HG03025 (cell line): ENCODE measurements around the gene CCL7.

Experiments used
- ATAC-seq: cut with Tn5 transposase; IDR thresholded peaks from one replicate; pipeline ENCODE4 v1.9.1; 2021; ENCODE audit warnings: mild to moderate bottlenecking, moderate library complexity; ENCODE audit not compliant: unreplicated experiment, low FRiP score

Gene CCL7

GRCh38 chr17:34283571-34283970 lies 13.6 kb downstream of the CCL7 start:
- no peak for ATAC-seq

- ATAC-seq, result no peak
Observed at GRCh38 chr17:34285286-34285792, 15.3 kb downstream of the CCL7 start, which contains the start of gene CCL11. TSS of gene CCL11 (plus strand) at chr17:34285742. CDS start at chr17:34285809, 67 bp downstream.

DNA sequence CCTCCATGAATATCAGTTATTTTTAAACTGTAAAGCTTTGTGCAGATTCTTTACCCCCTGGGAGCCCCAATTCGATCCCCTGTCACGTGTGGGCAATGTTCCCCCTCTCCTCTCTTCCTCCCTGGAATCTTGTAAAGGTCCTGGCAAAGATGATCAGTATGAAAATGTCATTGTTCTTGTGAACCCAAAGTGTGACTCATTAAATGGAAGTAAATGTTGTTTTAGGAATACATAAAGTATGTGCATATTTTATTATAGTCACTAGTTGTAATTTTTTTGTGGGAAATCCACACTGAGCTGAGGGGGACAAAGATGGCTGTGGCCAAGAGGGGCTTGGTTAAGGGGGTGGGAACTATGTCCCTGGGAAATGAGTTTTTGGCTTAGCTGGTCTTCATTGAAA lies 17.9 kb downstream of the CCL7 start:
- ATAC-seq, result no peak

DNA sequence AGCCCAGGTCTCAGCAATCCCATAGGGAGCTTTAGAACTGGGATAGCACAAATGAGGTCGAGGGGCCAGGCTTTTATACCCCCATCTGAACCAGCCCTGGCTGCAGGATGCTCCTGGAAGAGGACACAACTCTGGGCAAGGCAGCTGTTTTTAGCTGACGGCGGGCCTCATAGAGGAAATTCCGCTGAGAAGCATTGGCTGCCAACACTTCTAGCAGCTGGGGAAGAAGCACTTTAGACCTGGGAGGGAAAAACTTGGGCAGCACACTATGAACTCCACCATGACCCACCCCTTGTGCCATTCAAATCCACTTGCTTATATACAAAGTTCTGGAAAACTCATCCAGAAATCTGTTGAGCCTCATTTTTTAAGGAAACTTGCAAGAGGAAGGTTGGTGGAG lies 20.6 kb downstream of the CCL7 start:
- no peak for ATAC-seq

GRCh38 chr17:34291721-34292348 lies 21.8 kb downstream of the CCL7 start:
- ATAC-seq, result no peak

GRCh38 chr17:34299027-34299426 lies 29.0 kb downstream of the CCL7 start:
- ATAC-seq, result no peak

DNA sequence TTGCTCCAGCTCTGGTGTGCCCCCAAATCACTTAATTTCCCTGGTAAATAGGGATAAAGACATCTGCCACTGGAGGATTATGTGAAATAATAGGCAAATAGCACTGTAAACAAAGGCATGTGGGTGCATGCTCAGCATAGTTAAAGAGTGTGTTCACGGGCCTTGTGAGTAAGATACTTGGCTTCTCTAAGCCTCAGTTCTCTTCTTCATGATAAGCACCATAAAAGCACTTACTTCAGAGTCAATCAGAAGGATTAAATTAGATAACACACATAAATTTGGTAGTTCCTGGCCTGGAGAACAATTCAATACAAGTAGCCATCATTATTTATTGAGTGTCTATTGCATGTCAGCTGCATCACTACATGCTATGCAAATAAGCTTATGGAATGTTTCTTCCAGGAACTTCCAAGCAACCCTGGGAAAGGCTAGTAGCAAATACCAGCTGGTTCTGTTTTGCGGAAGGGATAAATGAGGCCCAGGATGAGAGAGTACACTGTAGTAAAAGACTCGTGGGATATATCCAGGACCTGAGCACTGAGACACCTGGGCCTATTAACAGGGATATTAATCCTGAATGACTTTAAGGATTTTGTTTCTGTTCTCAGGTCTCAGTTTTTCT lies 30.0 kb downstream of the CCL7 start:
- no peak for ATAC-seq

DNA sequence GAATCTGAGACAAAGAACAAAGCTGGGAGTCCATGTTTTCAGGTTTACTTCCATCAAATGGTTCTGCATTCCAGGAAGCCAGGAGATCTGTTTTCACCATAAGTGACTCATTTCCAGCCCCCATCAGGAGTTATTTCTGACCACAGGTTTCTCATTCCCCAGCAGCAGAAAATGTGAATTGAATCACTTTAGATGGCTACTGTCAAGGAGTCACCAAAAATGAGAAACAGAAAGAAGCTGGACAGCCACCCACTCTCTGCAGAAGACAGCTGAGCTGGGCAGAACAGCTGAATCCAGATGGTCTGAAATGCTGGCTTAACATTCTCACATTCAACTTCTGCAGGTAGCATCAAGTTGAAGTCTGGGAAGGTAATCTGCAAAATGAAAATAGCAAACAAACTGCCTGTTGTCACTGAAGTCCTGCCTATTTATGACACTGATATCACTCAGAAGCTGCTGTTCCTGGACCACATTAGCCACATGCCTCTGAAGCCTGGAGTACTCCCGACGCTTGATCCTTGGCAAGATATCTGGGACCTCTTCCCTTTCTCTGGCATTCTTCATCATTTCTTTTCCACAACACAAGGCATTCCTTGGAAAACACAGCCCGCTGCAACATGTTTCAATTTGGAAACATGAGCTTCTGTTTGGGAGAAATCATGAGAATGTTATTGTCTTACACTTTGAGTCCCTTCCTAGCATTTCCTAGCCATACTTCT lies 30.8 kb downstream of the CCL7 start:
- ATAC-seq, result no peak

DNA sequence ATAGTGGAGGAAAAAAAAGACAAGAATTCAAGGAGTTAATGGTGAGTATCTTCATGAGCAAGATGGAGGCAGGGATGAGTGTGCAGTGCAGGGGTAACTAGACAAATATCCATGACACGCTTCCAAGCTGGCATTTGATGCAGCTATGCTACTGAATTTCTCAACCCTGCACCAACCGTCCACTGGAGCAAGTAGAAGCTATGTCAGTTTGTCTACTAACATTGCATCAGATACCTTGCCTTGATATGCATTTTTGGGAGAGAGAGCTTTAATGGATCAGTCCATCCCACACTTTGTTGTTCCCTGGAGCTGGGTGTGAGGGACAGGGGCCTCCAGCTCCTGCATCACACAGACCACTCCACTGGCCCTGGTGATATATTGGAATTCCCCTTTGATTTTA lies 32.0 kb downstream of the CCL7 start:
- ATAC-seq, result no peak

DNA sequence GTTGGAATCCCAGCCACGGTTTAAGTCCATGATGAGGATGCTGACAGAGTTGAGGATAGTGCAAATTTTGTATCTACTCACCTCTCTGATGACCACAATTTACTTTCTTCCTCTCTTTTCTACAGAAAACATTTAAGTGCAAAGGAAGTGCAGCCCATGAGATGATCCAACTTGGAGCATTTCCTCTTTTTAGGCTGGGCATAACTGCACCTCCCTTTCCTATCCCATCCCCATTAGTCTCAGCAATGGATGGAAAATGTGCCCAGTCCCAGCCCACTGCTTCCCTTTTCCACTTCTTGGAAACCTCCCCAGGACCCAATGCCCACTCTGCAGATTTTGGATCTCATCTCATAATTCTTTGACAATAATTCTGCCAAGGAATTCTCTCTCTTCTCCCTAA lies 32.6 kb downstream of the CCL7 start:
- no peak for ATAC-seq

GRCh38 chr17:34303606-34304005 lies 33.6 kb downstream of the CCL7 start:
- ATAC-seq, result no peak

DNA sequence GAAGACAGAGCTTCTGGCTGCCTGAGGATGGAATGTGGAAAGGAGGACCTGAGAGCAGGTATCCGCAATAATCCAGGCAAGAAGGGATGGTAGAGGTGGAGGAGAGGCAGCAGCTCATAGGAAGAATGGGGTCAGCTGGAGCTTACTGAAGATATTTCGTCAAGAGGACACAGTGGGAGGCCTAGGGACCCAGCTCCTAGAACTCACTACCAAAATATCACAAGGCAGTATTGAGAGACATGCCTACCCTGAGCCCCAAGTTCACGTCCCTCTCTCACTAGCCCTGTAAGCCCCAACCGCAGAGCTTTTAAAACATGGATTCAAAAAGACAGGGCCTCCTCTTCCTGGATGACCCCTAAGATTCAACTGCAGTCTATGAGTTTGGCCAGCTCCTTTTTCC lies 35.0 kb downstream of the CCL7 start:
- no peak for ATAC-seq

DNA sequence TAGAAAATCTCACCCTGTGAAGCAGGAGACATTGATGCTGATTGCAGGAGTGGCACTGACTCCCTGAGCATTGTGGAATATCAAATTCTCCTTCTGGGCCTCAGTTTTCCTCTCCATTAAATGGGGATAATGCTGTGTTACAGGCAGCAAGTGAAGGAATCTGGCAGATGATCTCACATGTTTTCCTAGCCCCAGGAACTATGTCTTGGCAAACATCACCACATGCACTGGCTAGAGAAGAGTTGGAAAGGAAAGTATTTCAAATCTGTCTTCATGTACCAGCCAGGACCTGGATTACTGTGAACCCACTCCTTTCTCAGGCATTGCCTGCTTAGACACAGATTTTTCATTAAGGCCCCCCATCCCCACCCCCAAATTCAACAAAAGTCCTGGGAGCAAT lies 35.6 kb downstream of the CCL7 start:
- ATAC-seq, result no peak

DNA sequence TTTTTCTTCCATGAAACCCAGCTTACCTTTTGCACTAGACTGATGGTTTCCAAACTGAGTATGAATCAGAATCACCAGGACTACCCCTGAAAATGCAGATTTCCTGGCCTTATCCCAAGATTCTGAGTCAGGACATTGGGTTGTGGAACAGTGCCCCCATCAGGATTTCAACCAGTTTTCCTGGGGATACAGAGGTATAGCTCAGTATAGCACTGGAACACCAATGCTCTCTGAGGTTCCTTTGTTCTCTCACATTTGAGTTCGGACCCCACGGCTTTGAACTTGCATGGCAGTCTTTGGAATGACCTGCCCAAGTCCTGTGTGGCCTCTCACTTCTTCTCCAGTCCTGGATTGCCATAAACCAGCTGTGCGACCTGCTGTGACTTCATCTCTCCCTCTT lies 36.4 kb downstream of the CCL7 start:
- ATAC-seq, result no peak

- ATAC-seq, result no peak
Observed at GRCh38 chr17:34307110-34307509, 37.1 kb downstream of the CCL7 start.

DNA sequence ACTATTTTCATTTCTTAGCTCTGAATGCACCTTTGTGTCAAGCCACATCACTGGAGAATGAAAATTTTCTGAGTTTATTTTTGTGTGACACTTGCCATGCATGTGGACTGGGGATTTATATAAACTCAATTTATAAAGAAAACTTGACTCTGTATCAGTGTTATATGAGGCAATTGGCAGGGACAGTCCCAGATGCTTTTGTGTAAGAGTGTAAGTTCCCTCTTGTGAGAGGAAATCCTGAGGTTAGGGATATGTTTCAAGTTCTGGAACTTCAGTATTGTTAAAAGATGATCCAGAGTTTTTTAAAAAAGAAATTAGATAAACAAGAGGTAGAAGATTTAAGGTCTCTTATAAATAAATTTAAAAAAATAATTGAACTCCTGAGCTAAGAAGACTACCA lies 38.4 kb downstream of the CCL7 start:
- no peak for ATAC-seq

- ATAC-seq, result no peak
Observed at GRCh38 chr17:34311291-34311690, 41.3 kb downstream of the CCL7 start.

GRCh38 chr17:34312080-34312479 lies 42.1 kb downstream of the CCL7 start:
- no peak for ATAC-seq

DNA sequence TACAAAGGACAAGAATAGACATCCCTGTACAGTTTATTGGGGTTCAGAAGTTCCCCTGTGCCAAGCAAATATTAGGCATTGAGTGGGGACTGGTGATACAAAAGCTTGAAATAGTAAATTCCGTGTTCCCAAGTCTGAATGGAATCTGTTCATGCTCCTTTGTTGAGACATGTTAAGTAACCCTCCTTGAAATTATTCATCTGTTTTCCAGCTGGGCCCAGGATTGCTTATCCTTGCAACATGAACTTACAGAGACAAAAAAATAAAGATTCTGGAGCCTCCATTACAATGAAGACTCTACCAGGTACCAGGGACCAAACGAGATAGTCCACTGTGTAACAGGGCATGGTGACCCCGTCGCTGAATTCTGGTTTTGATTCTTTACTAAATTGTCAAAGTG lies 43.1 kb downstream of the CCL7 start:
- ATAC-seq, result no peak

GRCh38 chr17:34314279-34314678 lies 44.3 kb downstream of the CCL7 start:
- ATAC-seq, result no peak

GRCh38 chr17:34318474-34318873 lies 48.5 kb downstream of the CCL7 start:
- ATAC-seq, result no peak

- no peak for ATAC-seq
Observed at GRCh38 chr17:34319039-34319483, 49.0 kb downstream of the CCL7 start, which contains the start of gene CCL8. TSS of gene CCL8 (plus strand) at chr17:34319435. CDS start at chr17:34319502, 67 bp downstream.
